Measurements from ENCODE around the gene ABHD17C. TPM values are rescaled to one million over a fixed set of nuclear protein-coding genes. Genes with fewer than 3 reads are reported as not detected.

The ABHD17C gene
- total and polyA plus RNA-seq, 4 donors = 1.2 to 9.6 (median 6.2) TPM

GRCh38 chr15:80769829-80770705 lies 75.0 kb downstream of the ABHD17C start:
- Histone ChIP-seq H3K4me3 (ENCODE audit: low read length in 2 of 2) (no peak overlapping the region), H3K27me3 (ENCODE audit: control insufficient read depth in 1 of 2, insufficient read depth in 2 of 2, low read length in 1 of 2) (no peaks in the 10 kb centered on the region), H3K9me3 (ENCODE audit: control insufficient read depth, low read length) (no peaks in the 10 kb centered on the region), H3K36me3 (ENCODE audit: control insufficient read depth in 1 of 2, insufficient read depth in 2 of 2, low read length in 1 of 2) (no peaks in the 10 kb centered on the region), H3K27ac (ENCODE audit: low read depth in 1 of 2, low read length in 2 of 2) (no peak overlapping the region), H3K4me1 (ENCODE audit: control insufficient read depth in 1 of 2, insufficient read depth in 2 of 2, low read length in 2 of 2) (no peaks in the 10 kb centered on the region)
- 69 to 75% methylated on average over 7 of the region's 7 CpGs for WGBS, 2 donors
- no peak for ATAC-seq (ENCODE audit: low FRiP score)
- intact Hi-C loops (cut with DNase I) = no loop called here
- DNase-seq = no peak

DNA sequence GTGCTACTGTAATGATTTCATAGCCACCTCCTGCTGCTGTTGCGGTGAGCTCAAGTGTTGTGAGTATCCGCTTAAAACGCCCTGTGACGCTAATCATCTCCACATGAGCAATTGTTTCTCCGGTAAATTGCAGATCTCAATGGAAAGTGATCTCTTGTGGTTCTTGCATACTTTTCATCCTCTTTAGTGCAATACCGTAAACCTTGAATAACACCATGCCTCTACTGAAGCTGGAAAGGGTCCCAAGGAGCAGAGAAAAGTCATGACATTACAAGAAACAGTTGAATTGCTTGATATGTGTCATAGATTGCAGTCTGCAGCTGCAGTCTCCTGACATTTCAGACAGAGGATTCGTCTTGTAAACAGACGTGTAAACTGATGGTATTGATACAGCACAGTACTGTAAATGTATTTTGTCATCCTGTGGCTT lies 78.0 kb downstream of the ABHD17C start:
- no peaks in the 10 kb centered on the region for H3K9me3 ChIP-seq (ENCODE audit: control insufficient read depth, low read length)
- no peak for ATAC-seq (ENCODE audit: low FRiP score)
- WGBS, 2 donors = 72 to 74% methylated on average over 8 of the region's 8 CpGs
- H3K4me1 ChIP-seq (ENCODE audit: control insufficient read depth in 1 of 2, insufficient read depth in 2 of 2, low read length in 2 of 2) = no peaks in the 10 kb centered on the region
- no peaks in the 10 kb centered on the region for H3K36me3 ChIP-seq (ENCODE audit: control insufficient read depth in 1 of 2, insufficient read depth in 2 of 2, low read length in 1 of 2)
- no peak overlapping the region for H3K27ac ChIP-seq (ENCODE audit: low read depth in 1 of 2, low read length in 2 of 2)
- no peak overlapping the region for H3K4me3 ChIP-seq (ENCODE audit: low read length in 2 of 2)
- no peak for DNase-seq
- no peaks in the 10 kb centered on the region for H3K27me3 ChIP-seq (ENCODE audit: control insufficient read depth in 1 of 2, insufficient read depth in 2 of 2, low read length in 1 of 2)
- intact Hi-C loops (cut with DNase I) = no loop called here

- intact Hi-C loops (cut with DNase I) = no loop called here
- no peak overlapping the region for H3K4me3 ChIP-seq (ENCODE audit: low read length in 2 of 2)
- no peak overlapping the region for H3K27ac ChIP-seq (ENCODE audit: low read depth in 1 of 2, low read length in 2 of 2)
- no peak for DNase-seq
- ATAC-seq (ENCODE audit: low FRiP score) = no peak
- no peaks in the 10 kb centered on the region for H3K4me1 ChIP-seq (ENCODE audit: control insufficient read depth in 1 of 2, insufficient read depth in 2 of 2, low read length in 2 of 2)
- H3K36me3 ChIP-seq (ENCODE audit: control insufficient read depth in 1 of 2, insufficient read depth in 2 of 2, low read length in 1 of 2) = no peaks in the 10 kb centered on the region
- WGBS, 2 donors = 64 to 70% methylated on average over 5 of the region's 5 CpGs
- H3K27me3 ChIP-seq (ENCODE audit: control insufficient read depth in 1 of 2, insufficient read depth in 2 of 2, low read length in 1 of 2) = no peaks in the 10 kb centered on the region
- no peaks in the 10 kb centered on the region for H3K9me3 ChIP-seq (ENCODE audit: control insufficient read depth, low read length)
Observed at GRCh38 chr15:80773792-80774352, 78.8 kb downstream of the ABHD17C start.

- Histone ChIP-seq H3K4me1 (ENCODE audit: control insufficient read depth in 1 of 2, insufficient read depth in 2 of 2, low read length in 2 of 2) (no peaks in the 10 kb centered on the region), H3K9me3 (ENCODE audit: control insufficient read depth, low read length) (no peaks in the 10 kb centered on the region), H3K36me3 (ENCODE audit: control insufficient read depth in 1 of 2, insufficient read depth in 2 of 2, low read length in 1 of 2) (no peaks in the 10 kb centered on the region), H3K27ac (ENCODE audit: low read depth in 1 of 2, low read length in 2 of 2) (no peak overlapping the region), H3K27me3 (ENCODE audit: control insufficient read depth in 1 of 2, insufficient read depth in 2 of 2, low read length in 1 of 2) (no peaks in the 10 kb centered on the region), H3K4me3 (ENCODE audit: low read length in 2 of 2) (no peak overlapping the region)
- 63 to 67% methylated on average over 1 of the region's 1 CpG for WGBS, 2 donors
- ATAC-seq (ENCODE audit: low FRiP score) (no peak), DNase-seq (no peak)
- intact Hi-C loops (cut with DNase I) = no loop called here
Observed at GRCh38 chr15:80774486-80774885, 79.4 kb downstream of the ABHD17C start.

- Histone ChIP-seq H3K27me3 (ENCODE audit: control insufficient read depth in 1 of 2, insufficient read depth in 2 of 2, low read length in 1 of 2) (no peaks in the 10 kb centered on the region), H3K4me1 (ENCODE audit: control insufficient read depth in 1 of 2, insufficient read depth in 2 of 2, low read length in 2 of 2) (no peaks in the 10 kb centered on the region), H3K9me3 (ENCODE audit: control insufficient read depth, low read length) (no peaks in the 10 kb centered on the region), H3K4me3 (ENCODE audit: low read length in 2 of 2) (no peak overlapping the region), H3K36me3 (ENCODE audit: control insufficient read depth in 1 of 2, insufficient read depth in 2 of 2, low read length in 1 of 2) (no peaks in the 10 kb centered on the region), H3K27ac (ENCODE audit: low read depth in 1 of 2, low read length in 2 of 2) (no peak overlapping the region)
- WGBS, 2 donors = 96 to 98% methylated on average over 3 of the region's 3 CpGs
- intact Hi-C loops (cut with DNase I) = loop anchor here (5.0 kb wide), 4 partner anchors 83 to 208 kb away; no protein-coding TSS in a partner anchor
- DNase-seq (no peak), ATAC-seq (ENCODE audit: low FRiP score) (no peak)
Observed at GRCh38 chr15:80775338-80775737, 80.2 kb downstream of the ABHD17C start.

DNA sequence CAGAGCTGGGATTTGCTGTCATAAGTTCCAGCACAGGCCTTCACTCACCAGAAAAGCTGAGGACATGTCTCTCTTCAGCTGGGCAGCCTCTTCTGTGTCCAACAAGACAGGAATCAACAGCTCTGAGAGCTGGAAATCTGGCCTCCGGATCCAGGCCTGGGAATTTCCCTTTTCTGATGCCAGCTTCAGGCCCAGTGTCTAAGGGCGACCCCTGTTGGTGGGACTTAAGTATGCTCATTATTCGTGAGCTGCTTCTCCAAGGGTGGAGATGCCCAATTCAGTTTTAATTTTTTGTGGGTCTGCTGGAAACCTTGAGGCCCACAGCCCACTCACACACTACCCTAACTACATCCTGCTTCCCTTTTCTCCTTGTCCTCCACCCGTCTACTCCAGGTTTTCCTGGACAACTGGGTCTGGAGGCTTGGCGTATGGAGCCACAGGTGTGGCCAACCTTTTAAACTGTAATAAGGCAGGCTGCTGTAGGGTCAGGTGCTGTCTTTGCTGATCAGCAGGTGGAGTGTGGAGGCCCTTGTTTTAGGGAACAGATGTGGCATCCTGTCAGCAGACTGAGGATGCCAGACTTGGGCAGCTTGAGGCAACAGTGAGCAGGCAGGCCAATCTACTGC lies 81.4 kb downstream of the ABHD17C start:
- ATAC-seq (ENCODE audit: low FRiP score) (peak; percentile 61), DNase-seq (peak in 1 of 2 donors; percentile 73)
- Histone ChIP-seq H3K27me3 (ENCODE audit: control insufficient read depth in 1 of 2, insufficient read depth in 2 of 2, low read length in 1 of 2) (no peaks in the 10 kb centered on the region), H3K9me3 (ENCODE audit: control insufficient read depth, low read length) (no peaks in the 10 kb centered on the region), H3K27ac (ENCODE audit: low read depth in 1 of 2, low read length in 2 of 2) (no peak overlapping the region), H3K36me3 (ENCODE audit: control insufficient read depth in 1 of 2, insufficient read depth in 2 of 2, low read length in 1 of 2) (no peaks in the 10 kb centered on the region), H3K4me1 (ENCODE audit: control insufficient read depth in 1 of 2, insufficient read depth in 2 of 2, low read length in 2 of 2) (no peaks in the 10 kb centered on the region), H3K4me3 (ENCODE audit: low read length in 2 of 2) (no peak overlapping the region)
- intact Hi-C loops (cut with DNase I) = loop anchor here (2.0 to 5.0 kb wide), 5 partner anchors 84 to 322 kb away; no protein-coding TSS in a partner anchor
- 30 to 37% methylated on average over 5 of the region's 5 CpGs for WGBS, 2 donors

GRCh38 chr15:80777137-80777536 lies 82.0 kb downstream of the ABHD17C start:
- Histone ChIP-seq H3K27me3 (ENCODE audit: control insufficient read depth in 1 of 2, insufficient read depth in 2 of 2, low read length in 1 of 2) (no peaks in the 10 kb centered on the region), H3K9me3 (ENCODE audit: control insufficient read depth, low read length) (no peaks in the 10 kb centered on the region), H3K27ac (ENCODE audit: low read depth in 1 of 2, low read length in 2 of 2) (no peak overlapping the region), H3K4me1 (ENCODE audit: control insufficient read depth in 1 of 2, insufficient read depth in 2 of 2, low read length in 2 of 2) (no peaks in the 10 kb centered on the region), H3K36me3 (ENCODE audit: control insufficient read depth in 1 of 2, insufficient read depth in 2 of 2, low read length in 1 of 2) (no peaks in the 10 kb centered on the region), H3K4me3 (ENCODE audit: low read length in 2 of 2) (no peak overlapping the region)
- peak in 1 of 2 donors; percentile 50 for DNase-seq
- WGBS, 2 donors = 21 to 26% methylated on average over 8 of the region's 8 CpGs
- peak; percentile 33 for ATAC-seq (ENCODE audit: low FRiP score)
- intact Hi-C loops (cut with DNase I) = loop anchor here (2.0 to 5.0 kb wide), 5 partner anchors 85 to 322 kb away; no protein-coding TSS in a partner anchor

DNA sequence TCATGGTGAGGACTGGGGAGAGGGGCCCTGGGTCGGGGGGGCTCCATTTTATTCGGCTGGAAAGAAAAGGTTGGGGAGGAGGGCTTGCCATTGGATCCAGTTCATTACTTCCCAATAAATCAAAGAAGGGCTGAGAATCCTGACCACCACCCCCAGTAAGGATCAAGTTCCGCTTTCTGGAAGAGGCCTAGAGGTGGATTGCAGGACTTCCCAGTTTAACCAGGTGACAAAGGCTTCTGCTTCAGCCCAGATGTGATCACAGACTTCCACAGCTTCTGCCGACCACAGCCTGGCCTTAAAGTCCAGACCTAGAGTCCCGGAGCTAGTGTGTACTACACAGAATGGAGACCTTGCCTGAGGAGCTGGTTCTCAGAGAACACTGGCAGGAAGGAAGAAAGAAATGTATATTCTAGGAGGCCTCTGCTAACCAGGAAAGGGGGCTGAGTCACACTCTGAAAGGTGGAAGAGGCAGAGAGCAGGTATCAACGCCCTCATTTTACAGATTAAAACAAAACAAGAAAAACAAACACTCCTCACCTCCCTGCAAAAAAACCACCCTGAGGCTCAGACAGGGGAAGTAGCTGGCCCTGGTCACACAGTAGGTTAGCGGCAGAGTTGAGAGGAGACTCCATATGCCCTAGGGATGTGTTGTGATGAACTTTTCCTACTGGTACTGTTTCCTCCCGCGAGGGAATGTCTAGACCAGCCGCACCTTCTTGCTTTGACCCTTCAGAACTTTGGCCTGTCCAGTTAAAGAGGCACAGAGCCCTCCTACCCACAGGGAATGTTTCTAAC lies 82.9 kb downstream of the ABHD17C start:
- intact Hi-C loops (cut with DNase I) = loop anchor here (2.0 to 5.0 kb wide), 7 partner anchors 86 to 323 kb away; no protein-coding TSS in a partner anchor
- Histone ChIP-seq H3K4me3 (ENCODE audit: low read length in 2 of 2) (no peak overlapping the region), H3K36me3 (ENCODE audit: control insufficient read depth in 1 of 2, insufficient read depth in 2 of 2, low read length in 1 of 2) (no peaks in the 10 kb centered on the region), H3K27me3 (ENCODE audit: control insufficient read depth in 1 of 2, insufficient read depth in 2 of 2, low read length in 1 of 2) (no peaks in the 10 kb centered on the region), H3K4me1 (ENCODE audit: control insufficient read depth in 1 of 2, insufficient read depth in 2 of 2, low read length in 2 of 2) (no peaks in the 10 kb centered on the region), H3K9me3 (ENCODE audit: control insufficient read depth, low read length) (no peaks in the 10 kb centered on the region), H3K27ac (ENCODE audit: low read depth in 1 of 2, low read length in 2 of 2) (no peak overlapping the region)
- DNase-seq (no peak), ATAC-seq (ENCODE audit: low FRiP score) (no peak)
- WGBS, 2 donors = 78 to 80% methylated on average over 10 of the region's 10 CpGs

All from aorta (tissue), 5 donors.